NT2/D1 (cell line): Measurements from ENCODE around the gene ARHGAP5.

Source experiments
- YY1 ChIP-seq: IDR thresholded peaks from 2 replicates; pipeline ENCODE4 v1.6.1; 2011; ENCODE audit not compliant: insufficient read length, insufficient read depth
- ZNF274 ChIP-seq: IDR thresholded peaks from 2 replicates; pipeline ENCODE4 v1.6.1; 2011; ENCODE audit warnings: mild to moderate bottlenecking, low read depth, low read length

- TF ChIP-seq YY1 (no peak), ZNF274 (no peak)
These were observed 106.3 kb downstream of the ARHGAP5 start for GRCh38 chr14:32183151-32184058.
